ENCODE results near the gene ELK1. TPM values are rescaled to one million over a fixed set of nuclear protein-coding genes. Genes with fewer than 3 reads are reported as not detected.

ELK1 gene
- total and polyA plus RNA-seq, 9 donors: 15.3 to 29.9 (median 24.7) TPM

DNA sequence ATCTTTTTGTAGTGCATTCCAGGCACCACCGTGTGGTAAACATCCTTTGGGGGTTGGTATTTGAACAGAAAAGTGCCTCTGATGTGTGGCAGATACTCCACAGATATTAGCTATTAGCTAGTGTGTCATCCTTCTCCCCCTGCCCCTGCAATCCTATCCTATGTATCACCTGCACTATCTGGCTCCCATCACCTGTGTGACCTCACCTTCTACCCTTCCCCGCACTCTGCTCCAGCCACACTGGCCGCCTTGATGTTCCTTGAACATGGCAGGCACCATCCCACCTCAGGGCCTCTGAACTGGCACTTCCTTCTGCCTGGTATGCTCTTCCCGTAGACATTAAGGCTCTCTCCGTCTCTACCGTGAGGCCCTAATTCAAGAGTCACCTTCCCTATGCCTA, 3.7 kb downstream of the ELK1 start:
- peaks cover 9% of the 10 kb centered on the region for H3K4me1 ChIP-seq (ENCODE audit: control insufficient read depth, insufficient read depth, low read length)
- 91% methylated on average over 5 of the region's 6 CpGs for WGBS (ENCODE audit: insufficient coverage)
- H3K4me3 ChIP-seq (ENCODE audit: low read length): no peak overlapping the region
- no peak for DNase-seq
- H3K36me3 ChIP-seq (ENCODE audit: control insufficient read depth, insufficient read depth, low read length): peaks cover 10% of the 10 kb centered on the region
- H3K9me3 ChIP-seq (replicated peaks; ENCODE audit: control insufficient read depth, low read depth, low read length): no peaks in the 10 kb centered on the region
- no peak overlapping the region for H3K27ac ChIP-seq (ENCODE audit: low read length)
- no peaks in the 10 kb centered on the region for H3K27me3 ChIP-seq (ENCODE audit: control insufficient read depth, insufficient read depth, low read length)

DNA sequence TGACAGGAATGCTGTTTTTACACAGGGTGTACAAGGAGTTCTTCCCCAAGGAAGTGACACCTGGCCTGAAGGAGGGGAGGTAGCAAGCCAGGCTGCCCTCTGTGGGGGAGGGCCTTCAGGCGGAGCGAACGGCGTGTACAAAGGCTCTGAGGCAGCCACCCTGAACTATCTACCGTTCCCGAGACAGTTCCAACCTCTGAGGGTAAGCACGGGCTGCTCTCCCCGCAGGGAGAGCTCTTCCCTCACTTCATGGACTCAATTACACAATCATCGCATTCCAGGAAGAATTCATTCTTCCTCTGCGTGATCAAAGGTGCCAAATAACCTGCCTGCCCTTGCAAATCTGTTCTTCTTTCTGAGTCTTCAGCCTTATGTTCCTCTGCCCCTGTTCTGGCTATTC, 4.8 kb downstream of the ELK1 start:
- WGBS (ENCODE audit: insufficient coverage): 81% methylated on average over 10 of the region's 10 CpGs
- Histone ChIP-seq H3K4me3 (ENCODE audit: low read length) (no peak overlapping the region), H3K36me3 (ENCODE audit: control insufficient read depth, insufficient read depth, low read length) (peaks cover 19% of the 10 kb centered on the region), H3K27me3 (ENCODE audit: control insufficient read depth, insufficient read depth, low read length) (no peaks in the 10 kb centered on the region), H3K27ac (ENCODE audit: low read length) (no peak overlapping the region), H3K4me1 (ENCODE audit: control insufficient read depth, insufficient read depth, low read length) (peaks cover 7% of the 10 kb centered on the region), H3K9me3 (replicated peaks; ENCODE audit: control insufficient read depth, low read depth, low read length) (no peaks in the 10 kb centered on the region)
- DNase-seq: no peak

DNA sequence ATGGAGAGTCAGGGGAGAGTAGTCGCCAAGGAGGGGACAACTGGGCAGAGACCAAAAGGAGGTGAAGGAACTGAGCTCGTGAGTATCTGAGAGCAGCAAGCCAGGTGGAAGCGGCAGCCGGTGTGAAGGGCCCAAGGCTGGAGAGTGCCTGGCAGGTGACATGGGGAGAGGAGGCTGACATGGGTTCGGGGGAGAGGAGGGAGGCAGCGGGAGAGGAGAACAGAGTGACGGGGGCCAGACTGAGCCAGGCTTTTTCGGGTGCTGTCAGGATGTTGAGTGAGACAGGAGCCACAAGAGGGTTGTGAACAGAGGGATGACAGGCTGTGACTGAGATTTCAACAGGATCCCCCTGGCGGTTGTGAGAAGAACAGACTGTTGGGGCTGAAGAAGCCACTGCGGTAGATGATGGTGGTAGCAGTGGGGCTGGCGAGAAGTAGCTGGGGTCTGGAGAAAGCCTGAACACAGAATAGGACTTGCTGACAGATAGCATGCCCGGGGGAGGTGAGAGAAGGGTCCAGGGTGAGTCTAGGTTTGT, 5.7 kb downstream of the ELK1 start:
- DNase-seq: peak; percentile 17
- H3K36me3 ChIP-seq (ENCODE audit: control insufficient read depth, insufficient read depth, low read length): peaks cover 28% of the 10 kb centered on the region
- peaks cover 7% of the 10 kb centered on the region for H3K4me1 ChIP-seq (ENCODE audit: control insufficient read depth, insufficient read depth, low read length)
- no peak overlapping the region for H3K4me3 ChIP-seq (ENCODE audit: low read length)
- H3K27ac ChIP-seq (ENCODE audit: low read length): no peak overlapping the region
- no peaks in the 10 kb centered on the region for H3K9me3 ChIP-seq (replicated peaks; ENCODE audit: control insufficient read depth, low read depth, low read length)
- H3K27me3 ChIP-seq (ENCODE audit: control insufficient read depth, insufficient read depth, low read length): no peaks in the 10 kb centered on the region
- WGBS (ENCODE audit: insufficient coverage): 55% methylated on average over 11 of the region's 12 CpGs

DNA sequence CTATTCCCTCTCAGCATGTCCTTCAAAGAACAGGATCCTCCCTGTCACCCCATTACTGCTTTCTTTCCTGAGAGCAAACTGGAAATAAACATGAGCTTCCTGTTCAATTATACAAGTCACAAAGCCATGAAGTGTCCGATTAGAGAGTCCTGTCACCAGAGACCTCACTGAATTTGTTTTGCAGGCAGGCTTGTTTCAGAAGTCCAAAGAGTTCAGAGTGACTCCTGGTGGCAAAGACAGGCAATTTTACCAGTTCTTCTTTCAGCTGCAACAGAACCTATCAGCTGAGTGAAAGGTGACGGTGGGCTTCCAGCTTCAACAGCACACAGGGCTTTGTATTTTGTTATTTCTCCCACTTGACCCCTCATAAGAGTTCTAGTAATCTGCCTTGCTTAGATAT, 6.4 kb downstream of the ELK1 start:
- Histone ChIP-seq H3K27ac (ENCODE audit: low read length) (no peak overlapping the region), H3K4me1 (ENCODE audit: control insufficient read depth, insufficient read depth, low read length) (peaks cover 2% of the 10 kb centered on the region), H3K4me3 (ENCODE audit: low read length) (no peak overlapping the region), H3K9me3 (replicated peaks; ENCODE audit: control insufficient read depth, low read depth, low read length) (peaks cover 1% of the 10 kb centered on the region), H3K27me3 (ENCODE audit: control insufficient read depth, insufficient read depth, low read length) (no peaks in the 10 kb centered on the region), H3K36me3 (ENCODE audit: control insufficient read depth, insufficient read depth, low read length) (peaks cover 30% of the 10 kb centered on the region)
- no CpG with 5 or more reads among the region's 2 CpGs for WGBS (ENCODE audit: insufficient coverage)
- DNase-seq: peak; percentile 51

DNA sequence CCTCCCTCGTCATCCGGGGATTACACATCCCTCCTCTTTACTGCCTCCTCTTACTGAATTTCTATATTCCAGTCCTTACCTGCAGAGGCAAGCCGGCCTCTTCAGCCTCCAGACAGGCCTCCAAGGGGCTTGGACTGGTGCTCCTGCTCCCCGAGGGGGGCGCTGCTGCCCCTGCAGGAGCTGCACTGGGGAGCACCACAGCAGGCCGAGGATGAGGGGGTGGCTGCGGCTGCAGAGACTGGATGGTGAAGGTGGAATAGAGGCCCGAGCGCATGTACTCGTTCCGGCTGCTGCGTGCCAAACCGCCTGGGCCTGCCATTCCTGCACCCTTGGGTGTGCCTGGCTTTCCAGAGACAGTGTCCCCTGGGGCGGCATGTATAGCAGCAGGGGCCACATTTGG, 11.5 kb downstream of the ELK1 start:
- DNase-seq: no peak
- WGBS (ENCODE audit: insufficient coverage): 84% methylated on average over 12 of the region's 14 CpGs
- H3K4me3 ChIP-seq (ENCODE audit: low read length): no peak overlapping the region
- H3K9me3 ChIP-seq (replicated peaks; ENCODE audit: control insufficient read depth, low read depth, low read length): peaks cover 3% of the 10 kb centered on the region
- no peak overlapping the region for H3K27ac ChIP-seq (ENCODE audit: low read length)
- peaks cover 52% of the 10 kb centered on the region for H3K36me3 ChIP-seq (ENCODE audit: control insufficient read depth, insufficient read depth, low read length)
- H3K4me1 ChIP-seq (ENCODE audit: control insufficient read depth, insufficient read depth, low read length): no peaks in the 10 kb centered on the region
- no peaks in the 10 kb centered on the region for H3K27me3 ChIP-seq (ENCODE audit: control insufficient read depth, insufficient read depth, low read length)

DNA sequence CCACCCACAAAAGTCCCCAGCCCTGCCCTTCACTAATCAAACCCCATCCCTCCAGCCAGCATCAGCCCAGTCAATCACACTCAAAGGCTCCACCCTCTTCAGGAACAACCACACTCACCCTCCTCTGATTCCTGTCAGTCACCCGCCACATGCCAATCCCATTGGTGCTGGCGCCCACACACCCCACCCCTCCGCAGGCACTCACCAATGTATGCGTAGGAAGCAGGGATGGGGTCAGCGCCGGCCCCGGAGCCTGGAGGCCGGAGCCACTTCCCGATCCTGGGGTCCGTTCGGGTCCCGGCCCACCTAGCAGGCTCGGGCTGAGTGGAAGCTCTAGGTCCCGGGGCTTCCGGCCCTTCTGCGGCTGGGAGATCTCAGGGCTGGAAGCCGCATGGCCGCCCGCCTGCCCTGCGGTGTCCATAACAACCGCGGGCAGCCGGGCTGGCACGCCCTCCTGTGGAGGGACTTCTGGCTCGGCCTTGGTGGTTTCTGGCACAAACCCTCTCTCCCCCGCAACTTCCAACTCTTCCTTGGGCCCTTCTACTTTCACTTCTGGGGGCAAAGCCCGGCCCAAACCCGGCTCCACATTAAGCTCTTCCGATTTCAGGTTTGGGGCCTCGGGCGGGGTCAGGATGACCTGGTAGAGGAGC, 12.7 kb downstream of the ELK1 start:
- WGBS (ENCODE audit: insufficient coverage): 71% methylated on average over 28 of the region's 31 CpGs
- peaks cover 52% of the 10 kb centered on the region for H3K36me3 ChIP-seq (ENCODE audit: control insufficient read depth, insufficient read depth, low read length)
- H3K27me3 ChIP-seq (ENCODE audit: control insufficient read depth, insufficient read depth, low read length): no peaks in the 10 kb centered on the region
- peaks cover 3% of the 10 kb centered on the region for H3K9me3 ChIP-seq (replicated peaks; ENCODE audit: control insufficient read depth, low read depth, low read length)
- no peaks in the 10 kb centered on the region for H3K4me1 ChIP-seq (ENCODE audit: control insufficient read depth, insufficient read depth, low read length)
- peak overlapping the region; percentile 13 for H3K4me3 ChIP-seq (ENCODE audit: low read length)
- peak; percentile 31 for DNase-seq
- H3K27ac ChIP-seq (ENCODE audit: low read length): no peak overlapping the region

DNA sequence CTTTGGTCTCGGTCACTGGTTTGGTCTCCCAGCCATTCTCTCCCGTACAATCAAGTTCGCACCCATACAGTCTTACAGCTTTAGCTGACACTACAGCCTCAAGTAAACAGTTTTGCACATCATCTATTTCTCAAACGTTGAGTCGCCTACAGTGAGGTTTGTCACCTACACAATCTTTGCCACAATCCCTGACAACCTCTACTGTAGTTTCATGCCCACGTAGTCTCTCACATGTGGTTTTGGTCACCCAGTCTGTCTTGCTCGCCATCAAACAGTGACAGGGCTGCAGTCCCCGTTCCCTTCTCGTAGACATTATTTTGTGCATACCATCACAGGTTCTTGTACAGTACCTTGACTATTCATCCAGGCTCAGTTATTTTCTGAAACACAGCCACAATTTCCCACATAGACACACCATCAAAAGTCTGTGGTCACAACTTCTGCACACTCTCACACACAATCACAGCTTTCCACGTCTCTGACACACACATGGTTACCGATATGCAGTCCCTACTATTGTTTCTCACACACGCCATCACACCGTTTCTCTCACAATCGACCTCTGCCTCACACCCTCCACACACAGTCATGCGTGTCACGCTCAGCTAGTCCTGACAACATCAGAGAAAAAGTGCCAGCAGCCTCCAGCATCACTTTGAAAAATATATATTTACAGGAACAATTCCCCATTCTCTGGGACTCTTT, 15.3 kb downstream of the ELK1 start:
- Histone ChIP-seq H3K27ac (ENCODE audit: low read length) (no peak overlapping the region), H3K4me1 (ENCODE audit: control insufficient read depth, insufficient read depth, low read length) (no peaks in the 10 kb centered on the region), H3K36me3 (ENCODE audit: control insufficient read depth, insufficient read depth, low read length) (peaks cover 35% of the 10 kb centered on the region), H3K9me3 (replicated peaks; ENCODE audit: control insufficient read depth, low read depth, low read length) (peaks cover 3% of the 10 kb centered on the region), H3K27me3 (ENCODE audit: control insufficient read depth, insufficient read depth, low read length) (no peaks in the 10 kb centered on the region), H3K4me3 (ENCODE audit: low read length) (no peak overlapping the region)
- no peak for DNase-seq
- 86% methylated on average over 16 of the region's 16 CpGs for WGBS (ENCODE audit: insufficient coverage)

DNA sequence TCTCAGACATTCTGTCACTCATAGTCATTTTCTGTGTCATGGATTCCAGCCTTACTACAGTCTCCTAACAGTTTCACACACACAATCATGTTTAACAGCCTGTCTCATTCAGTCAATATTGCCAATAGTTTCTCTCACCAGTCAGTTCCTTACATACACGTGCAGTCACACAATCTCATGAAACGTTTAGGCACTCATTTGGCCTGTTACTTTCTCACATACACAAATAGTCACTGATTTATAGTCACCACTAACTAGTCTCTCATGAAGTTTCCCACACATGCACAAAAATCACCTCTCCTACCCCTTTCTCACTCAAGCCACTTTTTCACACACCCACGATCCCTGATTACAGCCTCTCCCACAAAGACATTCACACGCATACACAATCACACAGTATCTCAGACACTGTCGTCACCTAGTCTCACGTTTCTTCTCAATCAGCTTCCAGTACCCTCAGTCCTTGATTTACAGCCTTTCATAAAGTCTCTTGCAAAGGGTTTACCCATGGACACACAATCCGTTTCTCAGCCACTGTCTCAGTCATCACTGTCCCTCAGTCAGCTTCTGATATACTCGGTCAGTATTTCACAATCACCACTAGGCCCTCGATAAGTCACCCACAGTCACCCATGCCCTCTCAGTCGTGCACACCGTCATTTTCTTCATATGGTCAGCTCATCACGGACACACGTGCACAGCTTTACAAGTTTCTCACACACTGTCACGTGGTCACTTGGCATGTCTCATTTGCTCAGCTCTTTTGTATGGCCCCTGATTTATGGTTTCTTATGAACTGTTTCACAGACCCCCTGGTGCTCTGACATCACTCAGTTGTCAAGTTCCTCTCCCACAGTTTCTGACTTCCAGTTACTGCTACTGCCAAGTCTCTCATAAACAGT, 16.4 kb downstream of the ELK1 start:
- WGBS (ENCODE audit: insufficient coverage): 72% methylated on average over 14 of the region's 14 CpGs
- Histone ChIP-seq H3K27me3 (ENCODE audit: control insufficient read depth, insufficient read depth, low read length) (no peaks in the 10 kb centered on the region), H3K27ac (ENCODE audit: low read length) (no peak overlapping the region)

DNA sequence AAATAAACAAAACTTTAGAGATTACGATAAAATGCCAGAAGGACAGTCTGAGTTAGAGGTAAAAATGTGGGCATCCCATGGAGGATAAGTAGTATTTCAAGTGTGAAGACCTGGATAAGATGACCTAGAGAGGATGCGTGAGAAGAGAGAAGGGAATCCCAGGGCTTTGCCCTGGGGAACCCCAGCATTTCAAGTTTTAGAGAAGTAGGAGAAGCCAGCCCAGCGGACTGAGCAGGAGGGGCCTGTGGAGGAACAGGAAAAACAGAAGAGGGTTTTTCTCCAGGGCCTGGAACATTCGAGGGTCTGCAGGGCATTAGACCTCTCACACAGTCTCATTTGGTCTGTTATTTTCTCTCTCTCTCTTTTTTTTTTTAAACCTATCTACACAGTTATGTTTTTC, 17.7 kb downstream of the ELK1 start:
- no peak for DNase-seq
- H3K9me3 ChIP-seq (replicated peaks; ENCODE audit: control insufficient read depth, low read depth, low read length): no peaks in the 10 kb centered on the region
- 50% methylated on average over 4 of the region's 4 CpGs for WGBS (ENCODE audit: insufficient coverage)
- no peak overlapping the region for H3K4me3 ChIP-seq (ENCODE audit: low read length)
- no peaks in the 10 kb centered on the region for H3K27me3 ChIP-seq (ENCODE audit: control insufficient read depth, insufficient read depth, low read length)
- no peaks in the 10 kb centered on the region for H3K4me1 ChIP-seq (ENCODE audit: control insufficient read depth, insufficient read depth, low read length)
- H3K36me3 ChIP-seq (ENCODE audit: control insufficient read depth, insufficient read depth, low read length): peaks cover 15% of the 10 kb centered on the region
- no peak overlapping the region for H3K27ac ChIP-seq (ENCODE audit: low read length)

More for the DNA sequence above, 16.4 kb downstream of the ELK1 start:
- Histone ChIP-seq H3K36me3 (ENCODE audit: control insufficient read depth, insufficient read depth, low read length) (peaks cover 24% of the 10 kb centered on the region), H3K4me3 (ENCODE audit: low read length) (no peak overlapping the region), H3K9me3 (replicated peaks; ENCODE audit: control insufficient read depth, low read depth, low read length) (peaks cover 2% of the 10 kb centered on the region), H3K4me1 (ENCODE audit: control insufficient read depth, insufficient read depth, low read length) (no peaks in the 10 kb centered on the region)
- no peak for DNase-seq

DNA sequence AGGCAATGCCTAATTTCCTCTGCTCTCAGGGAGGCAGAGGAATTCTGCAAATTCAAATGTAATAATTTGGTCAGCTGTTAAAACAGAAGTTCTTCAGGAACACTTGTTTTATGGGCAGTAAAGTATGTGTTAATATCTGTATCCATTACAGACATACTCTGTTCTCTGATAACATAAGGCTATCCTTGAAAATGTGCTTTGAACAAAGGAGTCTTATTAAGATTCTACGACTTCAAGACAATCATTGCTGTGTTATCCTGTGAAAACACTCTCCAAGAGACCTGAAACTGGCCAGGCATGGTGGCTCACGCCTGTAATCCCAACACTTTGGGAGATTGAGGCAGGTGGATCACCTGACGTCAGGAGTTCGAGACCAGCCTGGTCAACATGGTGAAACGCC, 18.7 kb downstream of the ELK1 start:
- no peak for DNase-seq
- H3K4me1 ChIP-seq (ENCODE audit: control insufficient read depth, insufficient read depth, low read length): no peaks in the 10 kb centered on the region
- no peak overlapping the region for H3K27ac ChIP-seq (ENCODE audit: low read length)
- no peaks in the 10 kb centered on the region for H3K27me3 ChIP-seq (ENCODE audit: control insufficient read depth, insufficient read depth, low read length)
- peaks cover 12% of the 10 kb centered on the region for H3K36me3 ChIP-seq (ENCODE audit: control insufficient read depth, insufficient read depth, low read length)
- no peak overlapping the region for H3K4me3 ChIP-seq (ENCODE audit: low read length)
- no peaks in the 10 kb centered on the region for H3K9me3 ChIP-seq (replicated peaks; ENCODE audit: control insufficient read depth, low read depth, low read length)
- WGBS (ENCODE audit: insufficient coverage): 73% methylated on average over 4 of the region's 5 CpGs
